Esophagus muscularis mucosa (tissue), 3 donors: ENCODE measurements around the gene CORIN.

Source experiments
- CTCF ChIP-seq, 3 experiments: fragments of 200-600 bp in 2 of 3; fragments of 450-650 bp in 1 of 3; sonication (generic) in 2 of 3; IDR thresholded peaks; one replicate each; pipeline ENCODE4 v1.5.1; 2017 to 2019; ENCODE audit warnings: antibody characterized with exemption in 3 of 3, mild to moderate bottlenecking in 2 of 3, moderate library complexity in 1 of 3
- POLR2A ChIP-seq: fragments of 450-650 bp; IDR thresholded peaks from one replicate; pipeline ENCODE4 v1.6.1; 2017; ENCODE audit warnings: antibody characterized with exemption, moderate library complexity, mild to moderate bottlenecking, low read depth
- POLR2AphosphoS5 ChIP-seq, 2 donors: sonication (generic); formaldehyde crosslinking; IDR thresholded peaks; one replicate each; pipeline ENCODE4 v1.6.1; 2017; ENCODE audit warnings: antibody characterized with exemption in 2 of 2

GRCh38 chr4:47737326-47737725 lies 100.5 kb downstream of the CORIN start:
- TF ChIP-seq POLR2A (no peak), POLR2AphosphoS5 (IDR thresholded peaks at IDR 0.05) (no peak), CTCF (IDR thresholded peaks at IDR 0.05) (no peak)
